HEK293 (cell line): Measurements from ENCODE around the gene ANKRD30B.
"Not testable (repeated sequence)": the region's sequence is repeated elsewhere in the genome, so short reads cannot be mapped to it uniquely, and the experiment has no call there.

Source experiments
- CTCF ChIA-PET: fragments of 350-600 bp; formaldehyde crosslinking; extraction: SDS; loops from one replicate; lab custom pipeline; 2021; ENCODE audit warnings: antibody characterized with exemption; lab: Yijun Ruan, JAX
- POLR2A ChIA-PET: fragments of 300-600 bp; formaldehyde crosslinking; extraction: SDS; loops from one replicate; lab custom pipeline; 2020; ENCODE audit warnings: antibody characterized with exemption, inconsistent platforms; lab: Yijun Ruan, JAX
- H3K27ac ChIP-seq: fragments of 200-500 bp; sonication (Bioruptor generic); 2 replicates; pipeline ENCODE4 v1.5.1; 2014; ENCODE audit warnings: low read depth, low read length, control low read depth, inconsistent platforms; ENCODE audit errors: extremely low read depth
- H3K36me3 ChIP-seq, 2 experiments: fragments of 200-500 bp in 1 of 2; sonication (Bioruptor generic) in 1 of 2; 1 replicate in 1 of 2; 2 replicates in 1 of 2; pipeline ENCODE4 v1.5.1; 2014 to 2017; ENCODE audit warnings: inconsistent platforms in 2 of 2, low read length in 2 of 2; ENCODE audit not compliant: control insufficient read depth in 2 of 2, insufficient read depth in 1 of 2
- H3K4me1 ChIP-seq: fragments of 200-500 bp; sonication (Bioruptor generic); 2 replicates; pipeline ENCODE4 v1.5.1; 2014; ENCODE audit warnings: mild to moderate bottlenecking, low read length, inconsistent platforms; ENCODE audit not compliant: control insufficient read depth, insufficient read depth
- H3K4me3 ChIP-seq: 2 replicates; pipeline ENCODE4 v1.5.1; 2011; ENCODE audit warnings: low read depth, mild to moderate bottlenecking, control low read depth, low read length, moderate library complexity
- H3K9me3 ChIP-seq: fragments of 200-500 bp; sonication (Bioruptor generic); 2 replicates; pipeline ENCODE4 v1.5.1; 2014; ENCODE audit warnings: low read depth, low read length, inconsistent platforms; ENCODE audit not compliant: control insufficient read depth, insufficient read depth
- GLI4 ChIP-seq: fragments of 450-650 bp; formaldehyde crosslinking; IDR thresholded peaks from 2 replicates; pipeline ENCODE4 v1.5.1; 2016; ENCODE audit warnings: missing biosample characterization, missing genetic modification characterization
- SP3 ChIP-seq: fragments of 450-650 bp; formaldehyde crosslinking; IDR thresholded peaks from 2 replicates; pipeline ENCODE4 v1.5.1; 2016; ENCODE audit warnings: missing biosample characterization, missing genetic modification characterization
- WT1 ChIP-seq: fragments of 450-650 bp; formaldehyde crosslinking; IDR thresholded peaks from 2 replicates; pipeline ENCODE4 v1.5.1; 2016; ENCODE audit warnings: missing biosample characterization, missing genetic modification characterization
- ZBTB21 ChIP-seq: fragments of 450-650 bp; formaldehyde crosslinking; IDR thresholded peaks from 2 replicates; pipeline ENCODE4 v1.5.1; 2017; ENCODE audit warnings: missing biosample characterization, missing genetic modification characterization
- ZFP37 ChIP-seq: fragments of 450-650 bp; formaldehyde crosslinking; IDR thresholded peaks from 2 replicates; pipeline ENCODE4 v1.5.1; 2016; ENCODE audit warnings: missing biosample characterization, missing genetic modification characterization
- ZNF112 ChIP-seq: fragments of 450-650 bp; formaldehyde crosslinking; IDR thresholded peaks from 2 replicates; pipeline ENCODE4 v1.5.0; 2017; ENCODE audit warnings: missing biosample characterization, missing genetic modification characterization
- ZNF121 ChIP-seq: fragments of 450-650 bp; formaldehyde crosslinking; IDR thresholded peaks from 2 replicates; pipeline ENCODE4 v1.5.1; 2016; ENCODE audit warnings: missing biosample characterization, missing genetic modification characterization
- ZNF155 ChIP-seq: fragments of 450-650 bp; formaldehyde crosslinking; IDR thresholded peaks from 2 replicates; pipeline ENCODE4 v1.5.1; 2016; ENCODE audit warnings: missing biosample characterization, missing genetic modification characterization
- ZNF2 ChIP-seq: fragments of 450-650 bp; formaldehyde crosslinking; IDR thresholded peaks from 2 replicates; pipeline ENCODE4 v1.5.1; 2016; ENCODE audit warnings: missing biosample characterization, missing genetic modification characterization
- ZNF24 ChIP-seq: fragments of 450-650 bp; formaldehyde crosslinking; IDR thresholded peaks from 2 replicates; pipeline ENCODE4 v1.5.1; 2016; ENCODE audit warnings: missing biosample characterization, missing genetic modification characterization
- ZNF335 ChIP-seq: fragments of 450-650 bp; formaldehyde crosslinking; conservative IDR thresholded peaks from 2 replicates; pipeline ENCODE4 v1.5.1; 2016; ENCODE audit warnings: missing biosample characterization, missing genetic modification characterization
- ZNF37A ChIP-seq: fragments of 450-650 bp; IDR thresholded peaks from 2 replicates; pipeline ENCODE4 v1.5.1; 2018; ENCODE audit warnings: missing biosample characterization, missing genetic modification characterization
- ZNF501 ChIP-seq: fragments of 450-650 bp; formaldehyde crosslinking; IDR thresholded peaks from 2 replicates; pipeline ENCODE4 v1.5.1; 2016; ENCODE audit warnings: missing biosample characterization, missing genetic modification characterization
- ZNF585B ChIP-seq: fragments of 450-650 bp; formaldehyde crosslinking; IDR thresholded peaks from 2 replicates; pipeline ENCODE4 v1.5.1; 2016; ENCODE audit warnings: missing biosample characterization, missing genetic modification characterization
- ZNF610 ChIP-seq: fragments of 450-650 bp; formaldehyde crosslinking; IDR thresholded peaks from 2 replicates; pipeline ENCODE4 v1.5.1; 2016; ENCODE audit warnings: missing biosample characterization, missing genetic modification characterization, borderline replicate concordance
- TF ChIP-seq, protein P1 (sequence below): fragments of 450-650 bp; formaldehyde crosslinking; IDR thresholded peaks from 2 replicates; pipeline ENCODE4 v1.5.1; 2016; ENCODE audit warnings: missing biosample characterization, missing genetic modification characterization
- TF ChIP-seq, protein P2 (sequence below): fragments of 450-650 bp; formaldehyde crosslinking; IDR thresholded peaks from 2 replicates; pipeline ENCODE4 v1.5.1; 2016; ENCODE audit warnings: missing biosample characterization, missing genetic modification characterization, borderline replicate concordance
- TF ChIP-seq, protein P3 (sequence below): fragments of 450-650 bp; formaldehyde crosslinking; IDR thresholded peaks from 2 replicates; pipeline ENCODE4 v1.5.1; 2016; ENCODE audit warnings: missing biosample characterization, missing genetic modification characterization

Gene ANKRD30B

DNA sequence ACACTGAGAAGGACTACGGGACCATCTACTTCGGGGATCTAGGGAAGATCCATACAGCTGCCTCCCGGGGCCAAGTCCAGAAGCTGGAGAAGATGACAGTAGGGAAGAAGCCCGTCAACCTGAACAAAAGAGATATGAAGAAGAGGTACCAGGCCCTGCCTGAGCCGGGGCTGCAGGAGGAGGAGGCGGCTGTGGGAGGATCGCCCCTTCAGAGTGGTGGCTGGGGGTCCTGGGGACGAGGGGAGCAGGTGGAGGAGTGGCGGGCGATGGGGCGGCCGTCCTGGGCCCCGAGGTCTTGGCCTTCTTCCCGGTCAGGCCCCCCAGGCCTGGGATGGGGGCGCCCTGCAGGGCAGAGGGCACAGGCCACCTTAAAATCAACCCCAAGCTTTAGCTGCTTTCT lies 524 bp downstream of the ANKRD30B start:
- POLR2A ChIA-PET, result no interaction called here
- no peak for TF ChIP-seq ZNF335
- TF ChIP-seq ZNF37A (tag by site-specific recombination), result no peak
- TF ChIP-seq ZNF2 (tag by site-specific recombination), result no peak
- no peak for TF ChIP-seq ZNF24 (tag by site-specific recombination)
- no peak for TF ChIP-seq ZFP37 (tag by site-specific recombination)
- no peak for TF ChIP-seq ZNF610 (tag by site-specific recombination)
- TF ChIP-seq ZNF121 (tag by site-specific recombination), result no peak
- no peak for TF ChIP-seq WT1 (tag by site-specific recombination)
- TF ChIP-seq, protein P1, sequence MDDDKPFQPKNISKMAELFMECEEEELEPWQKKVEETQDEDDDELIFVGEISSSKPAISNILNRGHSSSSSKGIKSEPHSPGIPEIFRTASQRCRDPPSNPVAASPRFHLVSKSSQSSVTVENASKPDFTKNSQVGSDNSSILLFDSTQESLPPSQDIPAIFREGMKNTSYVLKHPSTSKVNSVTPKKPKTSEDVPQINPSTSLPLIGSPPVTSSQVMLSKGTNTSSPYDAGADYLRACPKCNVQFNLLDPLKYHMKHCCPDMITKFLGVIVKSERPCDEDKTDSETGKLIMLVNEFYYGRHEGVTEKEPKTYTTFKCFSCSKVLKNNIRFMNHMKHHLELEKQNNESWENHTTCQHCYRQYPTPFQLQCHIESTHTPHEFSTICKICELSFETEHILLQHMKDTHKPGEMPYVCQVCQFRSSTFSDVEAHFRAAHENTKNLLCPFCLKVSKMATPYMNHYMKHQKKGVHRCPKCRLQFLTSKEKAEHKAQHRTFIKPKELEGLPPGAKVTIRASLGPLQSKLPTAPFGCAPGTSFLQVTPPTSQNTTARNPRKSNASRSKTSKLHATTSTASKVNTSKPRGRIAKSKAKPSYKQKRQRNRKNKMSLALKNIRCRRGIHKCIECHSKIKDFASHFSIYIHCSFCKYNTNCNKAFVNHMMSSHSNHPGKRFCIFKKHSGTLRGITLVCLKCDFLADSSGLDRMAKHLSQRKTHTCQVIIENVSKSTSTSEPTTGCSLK (tag by site-specific recombination), result no peak
- TF ChIP-seq, protein P2, sequence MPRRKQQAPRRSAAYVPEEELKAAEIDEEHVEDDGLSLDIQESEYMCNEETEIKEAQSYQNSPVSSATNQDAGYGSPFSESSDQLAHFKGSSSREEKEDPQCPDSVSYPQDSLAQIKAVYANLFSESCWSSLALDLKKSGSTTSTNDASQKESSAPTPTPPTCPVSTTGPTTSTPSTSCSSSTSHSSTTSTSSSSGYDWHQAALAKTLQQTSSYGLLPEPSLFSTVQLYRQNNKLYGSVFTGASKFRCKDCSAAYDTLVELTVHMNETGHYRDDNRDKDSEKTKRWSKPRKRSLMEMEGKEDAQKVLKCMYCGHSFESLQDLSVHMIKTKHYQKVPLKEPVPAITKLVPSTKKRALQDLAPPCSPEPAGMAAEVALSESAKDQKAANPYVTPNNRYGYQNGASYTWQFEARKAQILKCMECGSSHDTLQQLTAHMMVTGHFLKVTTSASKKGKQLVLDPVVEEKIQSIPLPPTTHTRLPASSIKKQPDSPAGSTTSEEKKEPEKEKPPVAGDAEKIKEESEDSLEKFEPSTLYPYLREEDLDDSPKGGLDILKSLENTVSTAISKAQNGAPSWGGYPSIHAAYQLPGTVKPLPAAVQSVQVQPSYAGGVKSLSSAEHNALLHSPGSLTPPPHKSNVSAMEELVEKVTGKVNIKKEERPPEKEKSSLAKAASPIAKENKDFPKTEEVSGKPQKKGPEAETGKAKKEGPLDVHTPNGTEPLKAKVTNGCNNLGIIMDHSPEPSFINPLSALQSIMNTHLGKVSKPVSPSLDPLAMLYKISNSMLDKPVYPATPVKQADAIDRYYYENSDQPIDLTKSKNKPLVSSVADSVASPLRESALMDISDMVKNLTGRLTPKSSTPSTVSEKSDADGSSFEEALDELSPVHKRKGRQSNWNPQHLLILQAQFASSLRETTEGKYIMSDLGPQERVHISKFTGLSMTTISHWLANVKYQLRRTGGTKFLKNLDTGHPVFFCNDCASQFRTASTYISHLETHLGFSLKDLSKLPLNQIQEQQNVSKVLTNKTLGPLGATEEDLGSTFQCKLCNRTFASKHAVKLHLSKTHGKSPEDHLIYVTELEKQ (tag by site-specific recombination), result no peak
- no peak for TF ChIP-seq ZNF155 (tag by site-specific recombination)
- no peak for TF ChIP-seq GLI4 (tag by site-specific recombination)
- TF ChIP-seq, protein P3, sequence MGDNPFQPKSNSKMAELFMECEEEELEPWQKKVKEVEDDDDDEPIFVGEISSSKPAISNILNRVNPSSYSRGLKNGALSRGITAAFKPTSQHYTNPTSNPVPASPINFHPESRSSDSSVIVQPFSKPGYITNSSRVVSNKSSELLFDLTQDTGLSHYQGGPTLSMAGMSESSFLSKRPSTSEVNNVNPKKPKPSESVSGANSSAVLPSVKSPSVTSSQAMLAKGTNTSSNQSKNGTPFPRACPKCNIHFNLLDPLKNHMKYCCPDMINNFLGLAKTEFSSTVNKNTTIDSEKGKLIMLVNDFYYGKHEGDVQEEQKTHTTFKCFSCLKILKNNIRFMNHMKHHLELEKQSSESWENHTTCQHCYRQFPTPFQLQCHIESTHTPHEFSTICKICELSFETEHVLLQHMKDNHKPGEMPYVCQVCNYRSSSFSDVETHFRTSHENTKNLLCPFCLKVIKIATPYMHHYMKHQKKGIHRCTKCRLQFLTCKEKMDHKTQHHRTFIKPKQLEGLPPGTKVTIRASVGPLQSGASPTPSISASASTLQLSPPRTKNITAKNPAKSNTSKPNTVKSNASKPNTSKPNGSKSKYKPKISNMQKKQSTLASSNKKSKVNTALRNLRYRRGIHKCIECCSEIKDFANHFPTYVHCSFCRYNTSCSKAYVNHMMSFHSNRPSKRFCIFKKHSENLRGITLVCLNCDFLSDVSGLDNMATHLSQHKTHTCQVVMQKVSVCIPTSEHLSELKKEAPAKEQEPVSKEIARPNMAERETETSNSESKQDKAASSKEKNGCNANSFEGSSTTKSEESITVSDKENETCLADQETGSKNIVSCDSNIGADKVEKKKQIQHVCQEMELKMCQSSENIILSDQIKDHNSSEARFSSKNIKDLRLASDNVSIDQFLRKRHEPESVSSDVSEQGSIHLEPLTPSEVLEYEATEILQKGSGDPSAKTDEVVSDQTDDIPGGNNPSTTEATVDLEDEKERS (tag by site-specific recombination), result no peak
- no peak for TF ChIP-seq ZNF112 (tag by site-specific recombination)
- no peak for TF ChIP-seq ZBTB21 (tag by site-specific recombination)
- TF ChIP-seq ZNF501 (tag by site-specific recombination), result no peak
- no peak for TF ChIP-seq SP3
- no peak for TF ChIP-seq ZNF585B (tag by site-specific recombination)
- CTCF ChIA-PET, result no interaction called here
- Histone ChIP-seq H3K9me3 (no peaks in the 10 kb centered on the region), H3K27ac (no peak overlapping the region), H3K4me1 (no peaks in the 10 kb centered on the region), H3K4me3 (no peak overlapping the region), H3K36me3 (no peaks in the 10 kb centered on the region)

DNA sequence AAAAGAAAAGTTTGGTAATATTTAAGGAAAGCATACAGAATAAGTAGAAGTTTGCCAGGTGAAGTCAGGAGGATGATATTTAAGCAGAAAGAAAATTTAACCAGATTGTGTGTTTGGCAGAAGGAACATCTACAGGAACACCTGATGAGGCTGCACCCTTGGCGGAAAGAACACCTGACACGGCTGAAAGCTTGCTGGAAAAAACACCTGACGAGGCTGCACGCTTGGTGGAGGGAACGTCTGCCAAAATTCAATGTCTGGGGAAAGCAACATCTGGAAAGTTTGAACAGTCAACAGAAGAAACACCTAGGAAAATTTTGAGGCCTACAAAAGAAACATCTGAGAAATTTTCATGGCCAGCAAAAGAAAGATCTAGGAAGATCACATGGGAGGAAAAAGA lies 15.6 kb downstream of the ANKRD30B start:
- H3K27ac ChIP-seq, CTCF ChIA-PET, H3K4me1 ChIP-seq, H3K4me3 ChIP-seq, H3K36me3 ChIP-seq, POLR2A ChIA-PET, H3K9me3 ChIP-seq: not testable (repeated sequence)
